IMR-90 (cell line): Measurements from ENCODE around the gene PDCD6IP.

Source experiments
- CEBPB ChIP-seq: IDR thresholded peaks from 2 replicates; pipeline ENCODE4 v1.6.1; 2012; ENCODE audit warnings: low read depth, low read length, improper control_type of control experiment
- CTCF ChIP-seq: conservative IDR thresholded peaks from 2 replicates; pipeline ENCODE4 v1.5.1; 2012; ENCODE audit warnings: mild to moderate bottlenecking, low read depth, low read length, improper control_type of control experiment
- FOS ChIP-seq: fragments of 150-350 bp; IDR thresholded peaks from 2 replicates; pipeline ENCODE4 v1.6.1; 2016; ENCODE audit warnings: low read depth, low read length
- MXI1 ChIP-seq: IDR thresholded peaks from 2 replicates; pipeline ENCODE4 v1.6.1; 2012; ENCODE audit warnings: low read depth, mild to moderate bottlenecking, low read length, moderate library complexity, borderline replicate concordance
- POLR2A ChIP-seq: IDR thresholded peaks from 2 replicates; pipeline ENCODE4 v1.6.1; 2012; ENCODE audit warnings: mild to moderate bottlenecking, low read depth, low read length
- RAD21 ChIP-seq: IDR thresholded peaks from 2 replicates; pipeline ENCODE4 v1.6.1; 2012; ENCODE audit warnings: low read length, improper control_type of control experiment
- RCOR1 ChIP-seq: IDR thresholded peaks from 2 replicates; pipeline ENCODE4 v1.6.1; 2012; ENCODE audit warnings: mild to moderate bottlenecking, low read length, improper control_type of control experiment; ENCODE audit not compliant: insufficient replicate concordance
- USF2 ChIP-seq: fragments of 150-350 bp; IDR thresholded peaks from 2 replicates; pipeline ENCODE4 v1.6.1; 2017; ENCODE audit warnings: mild to moderate bottlenecking, antibody characterized with exemption, low read length, low read depth

DNA sequence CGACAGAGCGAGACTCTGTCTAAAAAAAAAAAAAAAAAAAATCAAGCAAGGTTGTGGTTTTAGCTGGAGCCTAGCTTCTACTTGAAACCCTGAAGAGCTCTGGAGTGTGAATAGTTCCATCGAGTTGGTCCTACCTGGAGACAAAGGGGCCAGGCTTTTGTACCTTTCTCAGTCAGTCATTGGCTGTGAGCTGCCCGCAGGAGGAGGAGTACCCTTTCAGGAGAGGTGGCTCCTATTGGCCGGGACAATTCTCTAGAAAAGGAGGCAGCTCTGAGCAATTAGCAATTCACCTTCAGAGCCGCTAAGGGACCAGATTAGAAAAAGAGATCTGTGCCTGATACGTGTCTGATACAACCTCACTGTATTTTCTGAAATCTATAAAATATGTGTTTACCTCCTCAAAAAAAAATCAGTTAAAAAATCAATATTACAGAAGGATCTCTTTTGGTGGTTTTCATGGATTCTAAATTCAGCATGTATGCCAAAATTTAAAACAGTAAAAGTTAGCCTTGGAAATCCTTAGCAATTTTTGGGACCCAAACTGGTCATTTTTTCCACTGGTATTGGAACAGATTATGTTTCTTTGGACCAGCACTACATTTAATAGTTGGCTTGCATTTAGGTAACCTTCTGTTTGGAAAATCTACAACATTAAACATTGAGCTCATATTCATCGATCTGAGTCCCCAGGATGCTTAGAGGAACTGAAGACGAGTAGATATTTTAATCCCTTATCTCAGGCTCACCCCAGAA is 29.7 kb upstream of the PDCD6IP start:
- no peak for TF ChIP-seq CTCF
- TF ChIP-seq CEBPB: no peak
- TF ChIP-seq RAD21: no peak
- no peak for TF ChIP-seq FOS
- no peak for TF ChIP-seq MXI1
- no peak for TF ChIP-seq POLR2A
- TF ChIP-seq USF2: no peak
- no peak for TF ChIP-seq RCOR1
